K562 treated with DMSO at 1 percent for 4 hours (cell line): ENCODE results near the gene RNF213. TPM values are rescaled to one million over a fixed set of nuclear protein-coding genes. Genes with fewer than 3 reads are reported as not detected.

Experiments
- total RNA-seq: library from RNA; unstranded; fragments of 300-600 nt; gene quantifications from 2 replicates; pipeline ENCODE4 v1.2.3, GENCODE V29; 2022; ENCODE audit not compliant: insufficient read depth

The RNF213 gene
- total RNA-seq, result 49.5 and 85.2 TPM in 2 replicates

DNA sequence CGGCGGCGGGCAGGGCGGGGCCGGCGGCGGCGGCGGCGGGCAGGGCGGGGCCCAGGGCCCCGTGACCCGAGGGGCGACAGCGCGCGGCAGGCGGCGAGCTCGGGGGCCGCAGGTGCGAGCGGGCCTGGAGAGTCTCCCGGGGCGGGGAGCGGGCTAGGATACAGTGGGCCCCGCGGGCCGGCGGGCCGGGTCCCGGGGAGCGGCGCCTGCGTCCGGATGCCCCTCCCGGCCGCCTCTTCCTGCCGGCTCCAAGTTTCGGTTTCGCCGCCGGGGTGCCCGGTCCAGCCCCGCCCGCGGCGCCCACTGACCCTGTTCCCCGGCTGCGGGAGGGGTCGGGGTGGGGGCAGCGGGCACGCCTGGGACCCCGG lies at the start of gene RNF213:
Gene RNF213 (plus strand): TSS at position 62 of the 368 bp plus-strand sequence. CDS start 2,830 bp downstream, outside the sequence.

DNA sequence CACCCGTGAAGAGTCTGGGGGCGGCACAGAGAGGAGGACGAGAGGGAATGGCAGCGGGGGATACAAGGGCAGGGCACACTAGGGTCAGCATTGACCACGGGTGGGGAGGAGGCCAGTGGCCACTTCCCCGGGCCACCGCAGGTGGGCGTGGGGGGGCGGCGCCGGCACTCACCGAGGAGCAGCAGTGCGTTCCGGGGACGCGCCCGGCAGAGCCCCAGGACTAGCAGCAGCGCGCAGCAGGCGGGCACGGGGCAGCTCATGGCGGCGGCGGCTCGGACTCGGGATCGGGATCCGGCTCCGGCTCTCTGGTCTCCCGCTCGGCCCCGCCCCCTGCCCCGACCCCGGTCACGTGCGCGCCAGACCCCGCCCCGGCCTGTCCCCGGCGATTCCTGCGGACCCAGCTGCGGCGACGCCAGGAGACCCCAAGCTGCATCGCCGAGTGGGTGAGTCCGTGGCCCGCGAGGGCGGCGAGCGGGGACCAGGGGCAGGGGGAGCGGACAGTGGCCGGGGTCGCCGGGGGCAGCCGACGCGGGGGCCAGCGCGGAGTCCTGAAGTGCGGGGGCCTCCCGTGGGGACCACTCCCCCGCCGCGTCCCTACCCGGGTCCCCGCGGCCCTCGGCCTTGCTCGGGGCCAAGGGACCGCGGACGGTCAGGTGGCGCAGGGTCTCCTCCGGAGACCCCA lies 40.5 kb upstream of the RNF213 start, which contains the start of the genes SGSH and SLC26A11:
Gene SGSH (minus strand): TSS at position 280 of the 682 bp plus-strand sequence. CDS start 20 bp downstream, at position 260.
Gene SLC26A11 (plus strand): TSS at position 374 of the 682 bp plus-strand sequence. CDS start 1,134 bp downstream, outside the sequence.

DNA sequence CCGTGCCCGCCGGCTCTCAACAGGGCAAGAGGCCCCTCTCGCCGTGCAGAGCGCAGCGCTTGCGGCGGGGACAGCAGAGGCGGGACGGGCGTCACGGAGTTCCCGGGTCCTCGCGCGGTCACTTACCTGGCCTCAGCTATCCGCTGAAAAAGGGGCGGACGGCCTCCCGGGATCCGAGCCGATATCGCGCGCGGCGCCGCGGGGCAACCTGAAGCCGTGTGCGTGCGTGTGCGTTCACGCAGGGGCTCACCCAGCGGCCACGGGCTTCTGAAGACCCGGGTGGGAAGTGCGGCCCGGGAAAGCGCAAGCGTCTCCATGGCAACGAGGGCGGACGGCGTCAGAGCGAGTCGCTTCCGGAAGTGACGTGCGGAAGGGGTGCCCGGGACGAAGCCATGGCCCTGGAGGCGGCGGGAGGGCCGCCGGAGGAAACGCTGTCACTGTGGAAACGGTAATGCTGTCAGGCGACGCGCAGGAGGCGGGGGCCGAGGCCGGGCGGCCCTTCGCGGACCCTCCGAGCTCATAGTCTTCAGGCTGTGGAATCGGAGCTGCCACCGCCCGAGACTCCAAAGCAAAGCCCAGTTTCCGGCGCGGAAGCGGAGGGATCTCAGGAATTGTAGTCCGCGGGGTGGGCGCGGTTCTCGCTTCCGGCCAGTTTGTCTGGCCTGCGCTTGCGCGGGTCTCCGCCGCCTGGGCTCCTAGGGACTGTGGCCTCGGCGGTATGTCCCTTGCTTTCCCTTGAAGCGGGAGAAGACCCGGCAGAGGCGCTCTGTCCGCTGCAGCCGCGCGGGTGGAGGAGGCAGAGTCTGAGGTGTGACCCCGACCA lies 154.4 kb downstream of the RNF213 start, which contains the start of gene ENDOV:
Gene ENDOV (plus strand): TSS at position 365 of the 823 bp plus-strand sequence. CDS start 28 bp downstream, at position 393.

Other genes starting within 250 kb of the RNF213 start
- gene TBC1D16, start 225.0 kb upstream of the RNF213 start, total RNA-seq, result 1.9 TPM in 1 of 2 replicates, not detected in the other
- not detected in 2 replicates for gene CCDC40, start 224.2 kb upstream of the RNF213 start, total RNA-seq
- gene GAA, start 159.3 kb upstream of the RNF213 start, total RNA-seq, result 5.7 and 6.5 TPM in 2 replicates
- gene EIF4A3, start 113.7 kb upstream of the RNF213 start, total RNA-seq, result 122 and 124 TPM in 2 replicates
- gene CARD14, start 90.8 kb upstream of the RNF213 start, total RNA-seq, result 0.18 TPM in 1 of 2 replicates, not detected in the other
- 13.0 and 23.7 TPM in 2 replicates for gene SGSH, start 40.5 kb upstream of the RNF213 start, total RNA-seq
- 9.4 and 17.1 TPM in 2 replicates for gene SLC26A11, start 40.4 kb upstream of the RNF213 start, total RNA-seq
- gene ENDOV, start 154.3 kb downstream of the RNF213 start, total RNA-seq, result 8.7 and 10.1 TPM in 2 replicates
- not detected in 2 replicates for gene NPTX1, start 215.8 kb downstream of the RNF213 start, total RNA-seq